GM18520 (cell line): Measurements from ENCODE around the gene TSPAN5.

Experiments used
- ATAC-seq: cut with Tn5 transposase; IDR thresholded peaks from one replicate; pipeline ENCODE4 v1.9.1; 2021; ENCODE audit not compliant: unreplicated experiment

Gene TSPAN5

GRCh38 chr4:98522062-98522461, 136.3 kb downstream of the TSPAN5 start:
- no peak for ATAC-seq

GRCh38 chr4:98521486-98521885, 136.9 kb downstream of the TSPAN5 start:
- ATAC-seq: no peak

GRCh38 chr4:98519268-98519977, 139.0 kb downstream of the TSPAN5 start:
- no peak for ATAC-seq

GRCh38 chr4:98518559-98519267, 139.7 kb downstream of the TSPAN5 start:
- ATAC-seq: peak; percentile 95

- ATAC-seq: no peak
Measured at GRCh38 chr4:98517218-98518021, 141.0 kb downstream of the TSPAN5 start.

- ATAC-seq: no peak
Measured at GRCh38 chr4:98516441-98517217, 141.8 kb downstream of the TSPAN5 start.

- ATAC-seq: no peak
Measured at GRCh38 chr4:98516042-98516440, 142.4 kb downstream of the TSPAN5 start.

GRCh38 chr4:98515470-98515809, 143.0 kb downstream of the TSPAN5 start:
- no peak for ATAC-seq

GRCh38 chr4:98514741-98515469, 143.5 kb downstream of the TSPAN5 start:
- ATAC-seq: no peak

GRCh38 chr4:98512918-98513317, 145.5 kb downstream of the TSPAN5 start:
- no peak for ATAC-seq

- ATAC-seq: no peak
Measured at GRCh38 chr4:98510757-98511517, 147.5 kb downstream of the TSPAN5 start.

GRCh38 chr4:98510340-98510739, 148.1 kb downstream of the TSPAN5 start:
- no peak for ATAC-seq

GRCh38 chr4:98509721-98510120, 148.7 kb downstream of the TSPAN5 start:
- ATAC-seq: no peak

GRCh38 chr4:98508829-98509598, 149.4 kb downstream of the TSPAN5 start:
- no peak for ATAC-seq

- no peak for ATAC-seq
Measured at GRCh38 chr4:98508248-98508647, 150.2 kb downstream of the TSPAN5 start.

GRCh38 chr4:98507299-98507698, 151.1 kb downstream of the TSPAN5 start:
- no peak for ATAC-seq

GRCh38 chr4:98506462-98507132, 151.8 kb downstream of the TSPAN5 start:
- no peak for ATAC-seq

- ATAC-seq: no peak
Measured at GRCh38 chr4:98505992-98506391, 152.4 kb downstream of the TSPAN5 start.
